ENCODE results near the gene CFLAR.
A peak's percentile ranks its signal among the peaks of the same experiment; 100 is the strongest.

Gene CFLAR

DNA sequence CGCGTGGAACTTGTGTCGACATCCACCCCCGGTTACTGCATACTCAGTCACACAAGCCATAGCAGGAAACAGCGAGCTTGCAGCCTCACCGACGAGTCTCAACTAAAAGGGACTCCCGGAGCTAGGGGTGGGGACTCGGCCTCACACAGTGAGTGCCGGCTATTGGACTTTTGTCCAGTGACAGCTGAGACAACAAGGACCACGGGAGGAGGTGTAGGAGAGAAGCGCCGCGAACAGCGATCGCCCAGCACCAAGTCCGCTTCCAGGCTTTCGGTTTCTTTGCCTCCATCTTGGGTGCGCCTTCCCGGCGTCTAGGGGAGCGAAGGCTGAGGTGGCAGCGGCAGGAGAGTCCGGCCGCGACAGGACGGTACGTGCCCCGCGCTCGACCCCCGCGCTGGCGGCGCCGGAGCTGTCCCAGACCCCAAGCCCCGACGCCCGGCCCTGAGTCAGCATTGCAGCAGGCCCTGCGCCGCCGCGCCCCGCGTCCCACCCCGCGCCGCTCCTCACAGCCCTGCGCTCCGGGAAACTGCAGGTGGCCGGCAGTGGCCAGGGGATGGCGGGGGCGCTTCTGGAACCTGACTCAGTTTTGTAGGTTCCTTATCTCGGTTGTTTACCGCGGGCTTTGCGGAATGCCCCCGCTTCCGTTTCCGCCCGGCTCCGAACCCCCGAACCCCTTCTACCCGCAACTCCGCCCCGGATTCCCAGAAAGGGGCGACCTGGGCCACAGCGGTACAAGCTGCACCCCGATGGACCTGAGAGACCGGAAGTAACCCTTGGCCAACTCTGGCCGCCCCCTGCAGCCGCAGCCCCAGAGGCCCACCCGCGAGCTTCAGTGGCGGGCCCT, at the start of gene CFLAR:
Gene CFLAR (plus strand): TSS at position 50 of the 844 bp plus-strand sequence. CDS start 13,702 bp downstream, outside the sequence.
- Histone ChIP-seq H3K9me3 (ENCODE audit: low read length) (no peaks in the 10 kb centered on the region), H3K4me3 (ENCODE audit: low read length) (peak within 1 kb of the TSS; percentile 50), H3K4me1 (ENCODE audit: insufficient read depth, low read length) (no peaks in the 10 kb centered on the region), H3K27me3 (ENCODE audit: insufficient read depth, low read length) (no peaks in the 10 kb centered on the region), H2AFZ (ENCODE audit: low read depth, low read length) (peak within 1 kb of the TSS; percentile 44), H3K36me3 (ENCODE audit: insufficient read depth, low read length) (no peaks in the 10 kb centered on the region)

DNA sequence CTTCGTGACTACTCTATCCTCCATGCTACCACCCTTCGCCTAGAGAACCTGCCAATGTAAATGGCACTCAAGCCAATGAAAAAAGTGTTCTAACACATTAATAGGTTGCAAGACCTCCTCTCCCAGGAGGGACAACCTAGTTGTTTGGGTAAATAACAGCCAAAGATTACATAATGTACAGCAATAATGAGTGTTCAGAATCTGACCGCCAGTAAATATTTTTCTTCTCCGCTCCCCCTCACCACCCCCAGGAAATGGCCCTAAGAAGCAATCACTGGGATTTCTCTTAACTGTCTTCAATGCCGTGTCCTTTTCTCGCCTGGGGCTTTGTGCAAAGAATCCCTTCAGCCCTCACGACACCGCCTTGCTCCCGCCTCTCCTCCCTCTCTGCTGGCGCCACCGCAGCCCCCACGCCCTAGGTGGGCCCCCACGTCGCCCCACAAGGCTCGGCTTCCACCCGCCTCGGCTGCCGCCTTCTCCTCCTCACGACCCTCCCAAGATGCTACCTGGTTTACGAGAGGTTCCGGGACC, 45.0 kb upstream of the CFLAR start:
- H3K4me1 ChIP-seq (ENCODE audit: insufficient read depth, low read length): peaks cover 20% of the 10 kb centered on the region
- no peaks in the 10 kb centered on the region for H3K36me3 ChIP-seq (ENCODE audit: insufficient read depth, low read length)
- no peaks in the 10 kb centered on the region for H3K27me3 ChIP-seq (ENCODE audit: insufficient read depth, low read length)
- H3K4me3 ChIP-seq (ENCODE audit: low read length): peak overlapping the region; percentile 82
- no peaks in the 10 kb centered on the region for H3K9me3 ChIP-seq (ENCODE audit: low read length)
- H2AFZ ChIP-seq (ENCODE audit: low read depth, low read length): peak overlapping the region; percentile 66

DNA sequence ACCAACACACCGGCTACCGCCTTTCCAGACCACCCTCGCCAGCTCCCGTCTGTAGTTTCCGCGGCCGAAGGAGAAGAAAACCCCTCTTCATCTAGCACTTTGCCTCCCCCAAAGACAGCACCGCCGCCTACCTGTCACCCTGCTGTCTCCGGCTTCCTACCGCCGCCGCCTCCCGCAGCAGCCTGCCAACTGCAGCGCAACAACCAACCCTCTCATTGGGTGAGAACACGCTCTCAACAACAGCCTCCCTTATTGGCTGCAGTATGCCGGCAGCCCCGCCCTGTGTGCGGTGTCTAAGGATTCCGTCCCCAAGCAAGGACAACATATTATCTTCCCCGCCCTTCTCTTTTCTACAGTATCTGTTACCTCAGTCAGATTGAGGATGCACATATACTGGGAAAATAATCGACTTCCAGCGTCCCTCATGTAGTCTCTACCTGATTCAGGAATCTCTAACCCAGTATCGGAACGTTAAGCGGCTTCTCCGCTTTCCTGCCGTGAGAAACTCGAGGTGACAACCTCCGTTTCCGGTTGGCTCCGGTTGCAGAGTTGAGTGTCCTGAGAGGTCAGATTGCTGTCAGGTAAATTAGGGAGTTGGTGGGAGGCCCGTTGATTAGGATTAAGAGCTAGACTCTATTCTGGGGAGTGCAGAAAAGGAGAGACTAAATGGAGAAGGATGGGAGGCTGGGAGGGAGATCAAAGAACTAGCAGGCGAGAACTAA, 44.3 kb upstream of the CFLAR start, which contains the start of the genes HYCC2 and NDUFB3:
Gene HYCC2 (minus strand): TSS at position 193 of the 722 bp plus-strand sequence. CDS start 47,662 bp downstream, outside the sequence.
Gene NDUFB3 (plus strand): TSS at position 523 of the 722 bp plus-strand sequence. CDS start 6,882 bp downstream, outside the sequence.
- Histone ChIP-seq H3K4me3 (ENCODE audit: low read length) (peak within 1 kb of the TSS; percentile 82), H3K4me1 (ENCODE audit: insufficient read depth, low read length) (peaks cover 20% of the 10 kb centered on the region), H3K9me3 (ENCODE audit: low read length) (no peaks in the 10 kb centered on the region), H3K27me3 (ENCODE audit: insufficient read depth, low read length) (no peaks in the 10 kb centered on the region), H2AFZ (ENCODE audit: low read depth, low read length) (peak within 1 kb of the TSS; percentile 66), H3K36me3 (ENCODE audit: insufficient read depth, low read length) (no peaks in the 10 kb centered on the region)

DNA sequence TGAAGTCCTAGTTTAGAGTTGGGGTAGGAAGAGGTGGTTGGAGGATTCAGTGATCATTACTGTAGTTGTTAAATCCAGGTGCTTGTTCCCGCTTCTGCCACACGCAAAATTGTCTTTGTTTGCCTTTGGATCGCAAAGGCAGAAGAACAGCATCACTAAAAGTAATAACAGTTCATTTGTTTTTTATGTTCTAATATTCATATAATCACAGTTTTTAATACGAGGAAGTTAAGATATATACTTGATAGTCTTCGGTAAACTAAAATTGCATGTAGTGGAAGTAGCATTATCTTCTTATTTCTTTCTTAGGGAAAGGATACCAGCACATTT, 43.8 kb upstream of the CFLAR start:
- Histone ChIP-seq H3K9me3 (ENCODE audit: low read length) (no peaks in the 10 kb centered on the region), H3K27me3 (ENCODE audit: insufficient read depth, low read length) (no peaks in the 10 kb centered on the region), H3K36me3 (ENCODE audit: insufficient read depth, low read length) (no peaks in the 10 kb centered on the region), H3K4me3 (ENCODE audit: low read length) (peak overlapping the region; percentile 82), H3K4me1 (ENCODE audit: insufficient read depth, low read length) (peaks cover 20% of the 10 kb centered on the region), H2AFZ (ENCODE audit: low read depth, low read length) (peak overlapping the region; percentile 66)

DNA sequence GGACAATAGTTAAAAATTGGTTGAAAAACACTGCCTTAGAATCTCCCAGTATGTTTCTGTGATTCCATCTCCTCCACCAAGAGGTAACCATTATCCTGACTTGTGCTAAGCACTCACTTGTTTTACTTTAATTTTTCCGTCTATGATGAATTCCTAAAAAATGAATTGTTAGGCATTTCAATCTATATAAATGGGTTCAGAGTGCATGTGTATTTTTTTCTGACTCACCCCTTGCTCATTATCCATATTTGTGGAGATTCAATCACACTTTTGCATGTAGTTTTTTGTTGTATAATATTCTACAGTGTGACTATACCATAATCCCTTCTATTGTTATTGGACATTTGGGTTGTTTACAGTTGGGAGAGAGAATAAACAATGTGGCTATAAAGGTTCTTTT, 42.9 kb upstream of the CFLAR start:
- Histone ChIP-seq H3K4me1 (ENCODE audit: insufficient read depth, low read length) (peaks cover 20% of the 10 kb centered on the region), H3K27me3 (ENCODE audit: insufficient read depth, low read length) (no peaks in the 10 kb centered on the region), H3K36me3 (ENCODE audit: insufficient read depth, low read length) (no peaks in the 10 kb centered on the region), H3K9me3 (ENCODE audit: low read length) (no peaks in the 10 kb centered on the region), H3K4me3 (ENCODE audit: low read length) (peak overlapping the region; percentile 82), H2AFZ (ENCODE audit: low read depth, low read length) (no peak overlapping the region)

DNA sequence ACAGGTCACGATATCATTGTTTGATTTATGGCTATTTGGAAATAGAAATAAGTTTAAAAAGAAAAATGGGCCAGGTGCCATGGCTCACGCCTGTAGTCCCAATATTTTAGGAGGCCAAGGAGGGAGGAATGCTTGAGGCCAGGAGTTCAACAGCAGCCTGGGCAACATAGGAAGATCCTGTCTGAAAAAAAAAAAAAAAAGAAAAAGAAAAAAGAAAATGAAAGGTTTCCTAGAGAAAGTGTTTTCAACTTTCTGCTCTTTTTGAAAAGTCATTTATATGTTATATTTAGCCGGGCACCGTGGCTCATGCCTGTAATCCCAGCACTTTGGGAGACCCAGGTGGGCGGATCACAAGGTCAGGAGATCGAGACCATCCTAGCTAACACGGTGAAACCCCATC, 41.0 kb upstream of the CFLAR start:
- Histone ChIP-seq H3K4me3 (ENCODE audit: low read length) (no peak overlapping the region), H3K4me1 (ENCODE audit: insufficient read depth, low read length) (peaks cover 8% of the 10 kb centered on the region), H3K27me3 (ENCODE audit: insufficient read depth, low read length) (no peaks in the 10 kb centered on the region), H3K36me3 (ENCODE audit: insufficient read depth, low read length) (peaks cover 17% of the 10 kb centered on the region), H3K9me3 (ENCODE audit: low read length) (no peaks in the 10 kb centered on the region), H2AFZ (ENCODE audit: low read depth, low read length) (no peak overlapping the region)

DNA sequence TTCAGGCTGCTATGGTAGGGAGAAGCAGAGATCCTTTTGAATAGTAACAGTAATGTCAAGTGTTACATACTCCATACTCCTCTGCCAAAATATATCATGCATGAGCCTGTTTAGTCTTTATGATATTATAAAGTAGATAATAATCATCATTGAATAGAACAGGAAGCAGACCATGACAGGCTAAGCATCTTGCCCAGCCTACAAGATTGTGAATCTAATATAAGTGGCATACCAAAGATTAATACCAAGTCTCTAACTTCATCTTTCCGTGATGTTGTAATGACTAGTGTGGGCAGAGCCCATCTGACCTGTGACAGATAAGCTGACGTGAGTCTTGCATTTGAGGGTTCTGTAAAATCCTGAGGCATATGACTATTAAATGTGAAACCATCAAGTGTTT, 31.1 kb upstream of the CFLAR start:
- no peak overlapping the region for H3K4me3 ChIP-seq (ENCODE audit: low read length)
- no peak overlapping the region for H2AFZ ChIP-seq (ENCODE audit: low read depth, low read length)
- H3K9me3 ChIP-seq (ENCODE audit: low read length): no peaks in the 10 kb centered on the region
- H3K4me1 ChIP-seq (ENCODE audit: insufficient read depth, low read length): no peaks in the 10 kb centered on the region
- no peaks in the 10 kb centered on the region for H3K27me3 ChIP-seq (ENCODE audit: insufficient read depth, low read length)
- H3K36me3 ChIP-seq (ENCODE audit: insufficient read depth, low read length): peaks cover 53% of the 10 kb centered on the region

DNA sequence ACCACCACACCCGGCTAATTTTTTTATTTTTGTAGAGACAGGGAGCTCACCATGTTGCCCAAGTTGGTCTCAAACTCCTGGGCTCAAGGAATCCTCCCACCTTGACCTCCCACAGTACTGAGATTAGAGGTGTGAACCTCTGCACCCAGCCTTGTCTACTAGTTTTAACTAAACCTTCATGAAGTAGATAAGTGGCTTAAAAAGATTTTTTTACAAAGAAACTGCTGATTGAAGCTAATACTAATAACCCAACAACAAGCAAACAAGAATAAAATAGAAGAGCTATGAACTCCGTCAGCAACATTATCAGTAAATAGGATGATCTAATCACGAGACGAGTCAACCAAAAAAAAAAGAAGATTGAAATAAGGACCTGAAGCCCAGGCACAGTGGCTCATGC, 25.4 kb upstream of the CFLAR start:
- Histone ChIP-seq H2AFZ (ENCODE audit: low read depth, low read length) (no peak overlapping the region), H3K36me3 (ENCODE audit: insufficient read depth, low read length) (peaks cover 16% of the 10 kb centered on the region), H3K4me1 (ENCODE audit: insufficient read depth, low read length) (no peaks in the 10 kb centered on the region), H3K9me3 (ENCODE audit: low read length) (no peaks in the 10 kb centered on the region), H3K4me3 (ENCODE audit: low read length) (no peak overlapping the region), H3K27me3 (ENCODE audit: insufficient read depth, low read length) (no peaks in the 10 kb centered on the region)

DNA sequence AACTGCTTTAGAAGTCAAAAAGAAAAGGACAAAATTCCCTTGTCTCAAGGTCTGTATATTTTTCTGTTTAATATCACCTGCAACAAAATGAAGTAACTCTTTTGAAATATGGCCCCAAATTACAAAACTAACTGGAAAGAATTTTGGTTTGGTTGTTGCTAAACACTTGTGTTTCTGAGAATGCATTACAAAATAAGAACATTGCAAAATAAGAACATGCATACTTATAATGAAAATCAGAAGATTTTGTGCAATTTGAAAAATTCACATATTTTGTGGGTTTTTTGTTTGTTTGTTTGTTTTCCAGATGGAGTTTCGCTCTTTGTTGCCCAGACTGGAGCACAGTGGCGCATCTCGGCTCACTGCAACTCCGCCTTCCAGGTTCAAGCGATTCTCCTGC, 22.4 kb upstream of the CFLAR start:
- no peaks in the 10 kb centered on the region for H3K36me3 ChIP-seq (ENCODE audit: insufficient read depth, low read length)
- H3K4me1 ChIP-seq (ENCODE audit: insufficient read depth, low read length): no peaks in the 10 kb centered on the region
- no peak overlapping the region for H3K4me3 ChIP-seq (ENCODE audit: low read length)
- no peaks in the 10 kb centered on the region for H3K27me3 ChIP-seq (ENCODE audit: insufficient read depth, low read length)
- H2AFZ ChIP-seq (ENCODE audit: low read depth, low read length): no peak overlapping the region
- no peaks in the 10 kb centered on the region for H3K9me3 ChIP-seq (ENCODE audit: low read length)

DNA sequence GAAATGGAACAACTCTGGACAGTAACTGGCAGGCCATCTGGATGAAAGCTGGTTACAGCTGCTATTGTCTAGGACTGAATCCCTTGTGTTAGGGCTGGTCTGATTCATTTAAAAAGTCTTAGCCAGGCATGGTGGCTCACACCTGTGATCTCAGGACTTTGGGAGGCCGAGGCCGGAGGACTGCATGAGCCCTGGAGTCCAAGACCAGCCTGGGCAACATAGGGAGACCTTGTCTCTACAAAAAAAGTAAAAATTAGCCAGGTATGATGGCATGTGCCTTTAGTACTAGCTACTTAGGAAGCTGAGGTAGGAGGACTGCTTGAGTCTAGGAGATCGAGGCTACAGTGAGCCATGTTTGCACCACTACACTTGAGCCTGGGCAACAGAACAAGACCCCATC, 15.5 kb upstream of the CFLAR start:
- Histone ChIP-seq H3K4me3 (ENCODE audit: low read length) (no peak overlapping the region), H3K4me1 (ENCODE audit: insufficient read depth, low read length) (no peaks in the 10 kb centered on the region), H3K27me3 (ENCODE audit: insufficient read depth, low read length) (no peaks in the 10 kb centered on the region), H3K36me3 (ENCODE audit: insufficient read depth, low read length) (no peaks in the 10 kb centered on the region), H2AFZ (ENCODE audit: low read depth, low read length) (no peak overlapping the region), H3K9me3 (ENCODE audit: low read length) (no peaks in the 10 kb centered on the region)

DNA sequence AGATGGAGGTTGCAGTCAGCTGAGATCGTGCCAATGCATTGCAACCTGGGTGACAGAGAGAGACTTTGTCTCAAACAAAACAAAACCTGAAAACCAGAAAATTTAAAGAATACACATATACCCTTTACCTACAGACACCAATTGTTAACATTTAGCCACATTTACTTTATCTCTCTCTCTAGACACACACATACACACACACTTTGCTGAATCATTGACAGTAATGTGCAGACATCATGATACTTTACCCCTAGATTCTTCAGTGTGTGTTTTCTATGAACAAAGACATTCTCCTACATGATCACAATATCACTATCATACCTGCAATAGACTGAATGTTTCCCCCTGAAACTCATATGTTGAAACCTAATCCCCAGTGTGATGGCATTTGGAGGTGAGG, 10.2 kb upstream of the CFLAR start:
- no peaks in the 10 kb centered on the region for H3K36me3 ChIP-seq (ENCODE audit: insufficient read depth, low read length)
- no peaks in the 10 kb centered on the region for H3K4me1 ChIP-seq (ENCODE audit: insufficient read depth, low read length)
- H3K27me3 ChIP-seq (ENCODE audit: insufficient read depth, low read length): no peaks in the 10 kb centered on the region
- H3K4me3 ChIP-seq (ENCODE audit: low read length): no peak overlapping the region
- no peaks in the 10 kb centered on the region for H3K9me3 ChIP-seq (ENCODE audit: low read length)
- H2AFZ ChIP-seq (ENCODE audit: low read depth, low read length): no peak overlapping the region

DNA sequence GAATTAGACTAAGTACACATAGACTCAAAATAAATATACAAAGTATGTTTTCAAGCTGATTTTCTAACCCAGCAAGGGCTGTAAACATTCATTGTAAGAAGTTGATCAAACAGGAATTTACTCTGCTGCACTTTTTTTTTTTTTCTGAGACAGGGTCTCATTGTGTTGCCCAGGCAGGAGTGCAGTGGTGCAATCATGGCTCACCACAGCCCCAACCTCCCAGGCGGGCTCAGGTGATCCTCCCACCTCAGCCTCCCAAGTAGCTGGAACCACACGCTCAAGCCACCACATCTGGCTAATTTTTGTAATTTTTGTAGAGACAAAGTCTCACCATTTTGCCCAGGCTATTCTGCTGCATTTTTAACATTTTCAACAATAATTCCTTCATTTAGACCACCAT, 8.3 kb upstream of the CFLAR start:
- H3K36me3 ChIP-seq (ENCODE audit: insufficient read depth, low read length): no peaks in the 10 kb centered on the region
- H3K9me3 ChIP-seq (ENCODE audit: low read length): no peaks in the 10 kb centered on the region
- no peaks in the 10 kb centered on the region for H3K27me3 ChIP-seq (ENCODE audit: insufficient read depth, low read length)
- H2AFZ ChIP-seq (ENCODE audit: low read depth, low read length): no peak overlapping the region
- no peaks in the 10 kb centered on the region for H3K4me1 ChIP-seq (ENCODE audit: insufficient read depth, low read length)
- no peak overlapping the region for H3K4me3 ChIP-seq (ENCODE audit: low read length)

DNA sequence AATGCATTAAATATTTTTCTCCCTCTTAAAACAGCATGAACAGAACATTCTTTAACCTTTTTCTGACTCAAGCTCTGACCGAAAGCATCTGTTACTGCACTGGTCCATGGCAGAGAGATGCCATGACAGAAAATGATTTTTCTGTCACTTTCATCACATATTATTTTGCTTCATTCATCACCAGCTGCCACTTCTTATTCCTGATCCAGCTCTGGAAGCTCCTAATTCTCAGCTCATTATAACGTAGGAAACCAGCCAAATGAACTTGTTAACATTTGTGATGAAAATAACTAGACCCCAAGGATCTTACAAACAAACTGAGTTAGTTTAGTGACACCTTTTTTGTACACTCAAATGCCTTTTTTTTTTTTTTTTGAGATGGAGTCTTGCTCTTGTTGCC, 7.6 kb upstream of the CFLAR start:
- H3K9me3 ChIP-seq (ENCODE audit: low read length): no peaks in the 10 kb centered on the region
- no peaks in the 10 kb centered on the region for H3K27me3 ChIP-seq (ENCODE audit: insufficient read depth, low read length)
- H3K36me3 ChIP-seq (ENCODE audit: insufficient read depth, low read length): no peaks in the 10 kb centered on the region
- H3K4me1 ChIP-seq (ENCODE audit: insufficient read depth, low read length): no peaks in the 10 kb centered on the region
- H3K4me3 ChIP-seq (ENCODE audit: low read length): no peak overlapping the region
- no peak overlapping the region for H2AFZ ChIP-seq (ENCODE audit: low read depth, low read length)

All from neuron (in vitro differentiated cells).